ENCODE data around the gene SNORC.

The SNORC gene

DNA sequence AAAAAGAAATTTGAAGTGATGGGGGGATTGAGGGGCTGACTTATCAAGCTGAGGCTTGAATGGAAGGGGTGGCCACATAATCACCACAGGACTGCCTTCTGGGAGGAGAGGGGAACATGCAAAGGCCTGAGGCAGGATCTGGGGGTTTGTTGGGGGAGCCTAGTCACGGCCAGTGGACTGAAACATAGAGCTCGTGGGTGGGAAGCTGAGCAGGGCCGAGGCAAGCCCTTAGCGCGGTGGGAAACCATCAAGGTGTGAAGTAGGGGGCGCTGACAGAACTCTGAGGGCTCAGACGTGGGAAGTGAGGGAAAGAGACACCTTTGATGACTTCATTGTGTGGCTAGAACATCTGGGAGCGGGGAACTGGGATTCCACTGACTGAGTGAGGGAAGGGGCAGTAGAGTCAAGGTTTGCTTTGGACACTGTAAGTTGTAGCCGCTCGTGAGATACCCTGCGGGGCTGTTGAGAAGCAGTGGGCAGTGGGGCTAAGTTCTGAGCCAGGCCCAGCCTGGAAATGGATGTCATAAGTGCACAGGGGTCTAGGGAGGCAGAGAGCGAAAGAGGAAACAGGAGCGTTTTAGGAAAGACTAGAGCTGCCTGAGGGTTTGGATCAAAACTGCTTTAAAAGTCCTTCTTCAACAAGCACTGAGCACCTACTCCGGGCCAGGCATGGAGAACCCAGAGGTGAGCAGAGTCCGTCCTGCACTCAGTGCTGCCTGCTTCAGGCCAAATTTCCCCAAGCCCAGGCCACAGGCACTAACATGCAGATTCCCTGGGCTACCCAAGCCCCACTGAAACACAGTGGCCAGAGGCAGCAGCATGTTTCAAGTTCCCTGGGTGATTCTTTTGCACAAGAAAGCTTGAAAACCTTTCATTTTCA lies 686 bp upstream of the SNORC start:
- DNase-seq (ENCODE audit: low spot score), result no peak

GRCh38 chr2:232870766-232871371 lies 805 bp downstream of the SNORC start:
- DNase-seq (ENCODE audit: low spot score), result no peak

DNA sequence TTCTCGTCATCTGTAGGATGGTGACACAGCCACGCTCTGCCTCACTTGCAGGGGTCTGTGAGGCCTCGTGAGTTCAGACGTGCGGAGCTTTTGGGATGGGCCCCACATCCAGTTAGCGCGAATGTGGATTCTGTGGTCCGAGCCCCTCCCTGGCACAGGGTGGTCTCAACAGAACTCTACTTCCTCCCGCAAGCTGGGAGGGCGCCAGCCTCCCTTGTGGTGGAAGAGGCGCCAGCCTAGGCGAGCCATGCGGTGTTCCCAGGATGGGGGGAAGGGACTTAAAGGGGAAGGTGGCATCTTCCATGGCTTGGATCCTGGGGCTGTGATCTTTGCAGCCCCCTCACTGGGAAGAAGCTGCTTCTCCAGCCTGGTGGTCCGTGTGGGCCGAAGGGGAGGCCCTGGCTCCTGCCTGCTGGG lies 1.4 kb downstream of the SNORC start:
- no peak for DNase-seq (ENCODE audit: low spot score)

DNA sequence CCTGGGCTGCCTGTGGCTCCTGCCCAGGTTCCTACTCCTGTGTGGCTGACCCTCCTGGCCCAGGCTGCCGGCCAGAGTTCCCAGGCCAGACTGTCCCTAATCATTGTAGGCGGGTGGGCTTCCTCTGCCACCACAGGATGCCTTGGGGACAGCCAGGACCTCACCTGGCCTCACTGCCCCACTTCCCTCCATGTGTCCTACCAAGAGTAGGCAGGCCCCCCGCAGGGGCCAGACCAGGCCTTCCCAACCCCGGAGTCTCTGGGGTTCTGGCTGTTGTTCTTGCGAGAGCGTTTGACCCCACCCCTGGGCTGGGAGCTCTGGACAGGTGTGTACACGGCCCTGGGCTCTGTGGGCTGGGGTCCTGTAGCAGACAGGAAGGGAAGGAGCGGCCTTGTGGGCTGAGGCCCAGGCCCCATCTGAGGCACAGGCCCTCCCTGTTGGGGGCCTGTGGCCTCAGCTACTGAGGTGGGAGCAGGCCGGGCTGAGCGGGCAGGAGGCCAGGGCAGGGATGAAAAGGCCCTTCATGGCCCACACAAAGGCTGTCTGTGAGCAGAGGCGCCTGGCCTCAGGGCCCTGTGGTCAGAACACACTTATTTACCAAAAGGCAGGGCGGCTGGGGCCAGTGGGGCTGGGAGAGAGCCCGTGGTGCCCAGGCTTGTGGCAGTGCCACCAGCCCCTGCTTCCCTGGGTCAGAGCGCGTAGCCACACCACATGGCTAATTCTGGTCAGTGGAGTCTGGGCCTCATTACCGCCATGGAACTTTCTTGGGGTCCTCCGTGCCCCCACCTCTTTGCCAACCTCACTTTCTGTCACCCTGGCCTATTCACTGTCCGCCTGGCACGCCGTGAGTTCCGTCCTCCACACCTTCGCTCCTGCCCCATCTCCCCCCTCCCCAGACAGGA lies 2.0 kb downstream of the SNORC start:
- DNase-seq (ENCODE audit: low spot score), result no peak

GRCh38 chr2:232872826-232873225 lies 2.8 kb downstream of the SNORC start:
- DNase-seq (ENCODE audit: low spot score), result no peak

GRCh38 chr2:232873292-232873908 lies 3.3 kb downstream of the SNORC start:
- no peak for DNase-seq (ENCODE audit: low spot score)

DNA sequence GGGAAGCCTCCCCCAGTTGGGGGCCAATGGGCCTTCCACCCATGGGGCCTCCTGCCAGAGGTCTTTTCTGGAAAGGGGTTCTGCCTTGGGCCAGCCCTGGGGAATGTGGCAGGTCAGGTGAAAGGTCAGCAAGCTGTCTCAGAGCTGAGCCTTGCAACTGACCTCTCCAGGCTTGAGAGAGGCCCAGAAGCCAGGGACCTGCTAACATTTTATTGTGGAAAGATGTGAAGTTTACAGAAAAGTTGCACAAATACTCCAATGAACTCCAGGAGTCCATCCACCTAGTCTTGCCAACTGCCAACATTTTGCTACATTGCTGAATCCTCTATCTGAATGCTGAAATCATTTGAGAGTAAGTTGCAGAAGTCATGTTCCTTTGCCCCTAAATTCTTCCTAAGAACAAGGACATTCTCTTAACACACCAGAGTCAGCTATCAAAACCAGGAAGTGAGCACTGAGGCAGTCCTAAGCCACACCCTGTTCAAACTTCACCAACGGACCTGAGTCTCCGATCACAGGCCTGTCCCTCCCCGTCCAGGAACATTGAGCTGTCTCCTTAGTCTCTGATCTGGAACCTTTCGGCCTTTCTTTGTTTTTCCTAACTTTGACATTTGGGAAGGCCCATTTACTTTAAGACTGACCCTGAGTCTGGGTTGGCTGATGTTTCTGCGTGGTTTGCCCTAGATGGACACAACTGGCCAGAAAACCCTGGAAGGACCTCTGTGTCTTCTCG lies 4.0 kb downstream of the SNORC start:
- no peak for DNase-seq (ENCODE audit: low spot score)

DNA sequence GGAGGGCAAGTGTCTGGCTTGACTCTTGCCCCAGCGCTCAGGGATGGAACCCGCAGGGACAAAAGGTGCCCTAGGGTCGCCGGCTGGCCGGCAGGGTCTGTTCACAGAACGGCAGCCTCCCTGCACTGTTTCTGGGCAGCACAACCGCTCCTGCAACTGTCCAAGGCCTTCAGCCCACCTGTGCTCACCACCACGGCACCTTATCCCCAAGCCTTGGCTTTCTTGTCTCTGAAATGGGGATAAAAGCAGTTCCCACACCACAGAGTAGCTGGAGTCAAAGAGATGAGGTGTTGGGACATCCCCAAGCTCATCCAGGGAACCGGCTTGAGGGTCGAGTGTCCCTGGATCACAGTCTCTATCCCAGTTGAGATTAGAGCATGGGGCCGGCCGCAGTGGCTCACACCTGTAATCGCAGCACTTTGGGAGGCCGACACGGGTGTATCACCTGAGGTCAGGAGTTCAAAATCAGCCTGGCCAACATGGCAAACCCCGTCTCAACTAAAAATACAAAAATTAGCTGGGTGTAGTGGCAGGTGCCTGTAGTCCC lies 4.7 kb downstream of the SNORC start:
- no peak for DNase-seq (ENCODE audit: low spot score)

- DNase-seq (ENCODE audit: low spot score), result no peak
Observed at GRCh38 chr2:232875256-232876121, 5.4 kb downstream of the SNORC start.

- DNase-seq (ENCODE audit: low spot score), result peak; percentile 32
Observed at GRCh38 chr2:232876161-232876977, 6.3 kb downstream of the SNORC start.

GRCh38 chr2:232876978-232877441 lies 6.9 kb downstream of the SNORC start:
- no peak for DNase-seq (ENCODE audit: low spot score)

- DNase-seq (ENCODE audit: low spot score), result no peak
Observed at GRCh38 chr2:232877940-232878511, 8.0 kb downstream of the SNORC start.

DNA sequence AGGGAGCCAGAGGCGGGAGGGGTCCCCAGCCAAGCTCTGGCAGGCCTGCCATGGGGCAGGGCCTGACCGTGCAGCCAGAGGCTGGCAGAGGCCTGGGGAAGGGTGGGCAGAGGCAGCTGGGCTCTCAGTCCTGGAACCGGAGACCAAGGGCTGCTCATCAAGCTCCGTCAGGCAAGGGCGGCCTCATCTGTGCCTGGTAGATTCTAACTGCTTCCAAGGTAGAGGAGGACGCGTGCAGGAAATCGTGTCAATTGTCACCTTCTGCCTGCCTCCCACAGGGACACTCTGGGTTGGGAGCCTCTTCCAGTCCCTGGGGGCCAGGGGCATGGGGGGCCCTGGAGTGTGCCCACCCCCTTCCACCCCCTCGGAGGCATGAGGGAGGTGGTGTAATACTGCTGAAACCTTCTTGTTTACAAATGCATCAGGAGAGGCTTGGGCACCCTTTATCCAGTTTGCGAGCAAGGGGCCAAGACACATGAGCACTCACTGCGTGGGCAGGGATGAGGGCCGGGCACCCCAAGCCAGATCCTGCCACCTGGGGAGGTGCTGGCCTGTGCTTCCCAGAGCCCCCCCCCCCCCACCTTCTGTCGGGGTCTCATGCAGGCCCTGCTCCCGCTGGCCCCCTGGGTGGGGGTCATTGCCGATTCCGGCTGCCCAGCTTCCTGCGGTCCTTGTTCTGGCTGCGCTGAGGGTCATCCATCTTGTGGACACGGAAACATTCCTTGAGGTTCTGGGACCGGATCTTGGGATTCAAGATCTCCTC lies 9.0 kb downstream of the SNORC start:
- DNase-seq (ENCODE audit: low spot score), result no peak

DNA sequence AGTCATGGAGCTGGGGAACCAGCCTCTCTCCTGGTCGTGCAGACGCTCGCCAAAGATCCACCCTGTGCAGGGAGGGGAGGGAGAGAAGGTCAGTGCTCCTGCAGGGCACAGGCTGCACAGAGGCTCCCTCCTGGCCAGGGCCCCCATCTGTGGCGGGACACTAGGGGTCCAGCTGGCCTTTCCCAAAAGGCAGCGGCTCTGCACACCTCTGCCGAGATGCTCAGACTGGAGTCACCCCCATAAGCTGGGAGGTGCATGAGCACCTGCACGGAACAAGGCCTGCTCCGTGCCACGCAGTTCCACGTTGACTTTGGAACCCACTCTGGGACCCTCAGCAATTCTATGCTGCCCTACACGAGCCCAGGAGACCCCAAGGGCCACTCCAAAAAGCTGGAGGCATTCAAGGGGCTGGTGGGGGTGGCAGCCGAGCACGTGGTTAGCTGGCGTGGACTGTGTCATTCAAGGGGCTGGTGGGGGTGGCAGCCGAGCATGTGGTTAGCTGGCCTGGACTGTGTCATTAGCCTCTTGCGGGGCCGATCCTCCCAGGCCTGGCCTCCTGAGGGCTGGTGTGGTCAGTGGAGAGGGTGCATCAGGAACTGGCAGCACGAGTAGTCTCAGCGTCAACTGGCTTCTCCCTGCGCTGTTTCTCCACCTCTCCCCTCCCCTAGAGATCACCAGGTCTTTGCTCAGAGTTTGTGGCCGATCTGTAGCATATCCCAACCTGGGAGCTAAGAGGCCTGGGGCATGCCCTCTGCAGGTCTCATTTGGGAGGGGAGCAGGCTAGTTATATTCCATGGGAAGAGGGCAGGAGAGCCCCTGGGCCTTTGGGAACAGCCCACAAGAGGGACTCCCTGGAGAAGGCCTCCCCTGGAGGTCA lies 9.8 kb downstream of the SNORC start:
- no peak for DNase-seq (ENCODE audit: low spot score)

- DNase-seq (ENCODE audit: low spot score), result no peak
Observed at GRCh38 chr2:232880764-232881351, 10.8 kb downstream of the SNORC start.

GRCh38 chr2:232882085-232882484 lies 12.0 kb downstream of the SNORC start:
- DNase-seq (ENCODE audit: low spot score), result no peak
